HepG2 (cell line): ENCODE data around the gene CADM2.

Source experiments
- CBX2 ChIP-seq, 2 experiments: fragments of 200-600 bp in 1 of 2; sonication (generic); formaldehyde crosslinking in 1 of 2; IDR thresholded peaks; 2 replicates each; pipeline versions ENCODE4 v1.7.0 to v1.8.1; 2018 to 2022; ENCODE audit warnings: low read depth in 2 of 2, low read length in 1 of 2, mild to moderate bottlenecking in 1 of 2, missing genetic modification reagents in 1 of 2
- CTCF ChIP-seq: sonication (generic); formaldehyde crosslinking; IDR thresholded peaks from 2 replicates; pipeline ENCODE4 v1.5.0; 2020; ENCODE audit warnings: mild to moderate bottlenecking, missing genetic modification reagents, moderate library complexity
- DNMT3B ChIP-seq: conservative IDR thresholded peaks from 2 replicates; pipeline ENCODE4 v1.6.1; 2016; ENCODE audit warnings: missing biosample characterization, control low read depth
- NR1H2 ChIP-seq: sonication (generic); formaldehyde crosslinking; IDR thresholded peaks from 2 replicates; pipeline ENCODE4 v1.8.1; 2022; ENCODE audit warnings: low read depth, missing genetic modification reagents, borderline replicate concordance
- PBX2 ChIP-seq: IDR thresholded peaks from 2 replicates; pipeline ENCODE4 v1.6.1; 2016; ENCODE audit warnings: control low read depth
- PITX1 ChIP-seq: sonication (generic); formaldehyde crosslinking; IDR thresholded peaks from 2 replicates; pipeline ENCODE4 v1.5.1; 2020; ENCODE audit warnings: mild to moderate bottlenecking, missing genetic modification reagents
- POLR2A ChIP-seq, 2 experiments: IDR thresholded peaks; 2 replicates each; pipeline ENCODE4 v1.6.1; 2011; ENCODE audit warnings: low read depth in 2 of 2, low read length in 2 of 2, mild to moderate bottlenecking in 1 of 2, moderate library complexity in 1 of 2; ENCODE audit not compliant: insufficient read depth in 1 of 2
- RAD21 ChIP-seq: fragments of 450-650 bp; formaldehyde crosslinking; IDR thresholded peaks from 2 replicates; pipeline ENCODE4 v1.5.0; 2020; ENCODE audit warnings: mild to moderate bottlenecking
- ZFP91 ChIP-seq: sonication (generic); formaldehyde crosslinking; IDR thresholded peaks from 2 replicates; pipeline ENCODE4 v1.9.0; 2022; ENCODE audit warnings: missing genetic modification reagents, mild to moderate bottlenecking, borderline replicate concordance
- ZNF180 ChIP-seq: sonication (generic); formaldehyde crosslinking; IDR thresholded peaks from 2 replicates; pipeline ENCODE4 v1.4.0; 2020; ENCODE audit warnings: low read depth, missing genetic modification reagents, borderline replicate concordance
- TF ChIP-seq, protein P1 (sequence below): sonication (generic); formaldehyde crosslinking; IDR thresholded peaks from 2 replicates; pipeline ENCODE4 v1.4.0; 2020; ENCODE audit warnings: low read depth, mild to moderate bottlenecking, missing genetic modification reagents
- TF ChIP-seq, protein P2 (sequence below): sonication (generic); formaldehyde crosslinking; IDR thresholded peaks from 2 replicates; pipeline ENCODE4 v1.4.0; 2020; ENCODE audit warnings: mild to moderate bottlenecking, low read depth, missing genetic modification reagents

DNA sequence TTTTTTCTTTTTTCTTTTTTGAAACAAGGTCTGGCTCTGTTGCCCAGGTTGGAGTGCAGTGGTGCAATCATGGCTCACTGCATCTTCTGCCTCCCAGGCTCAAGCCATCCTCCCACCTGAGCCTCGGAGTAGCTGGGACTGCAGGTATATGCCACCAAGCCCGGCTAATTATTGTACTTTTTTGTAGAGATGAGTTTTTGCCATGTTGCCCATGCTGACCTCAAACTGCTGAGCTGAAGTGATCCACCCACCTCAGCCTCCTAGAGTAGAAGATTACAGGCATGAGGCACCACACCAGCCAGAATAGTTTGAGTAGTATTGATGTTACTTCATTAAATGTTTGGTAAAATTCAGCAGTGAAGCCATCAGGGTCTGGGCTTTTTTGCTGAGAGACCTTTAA lies 251.8 kb downstream of the CADM2 start:
- TF ChIP-seq CTCF, result no peak
- no peak for TF ChIP-seq PBX2 (CRISPR knock-in tag)
- no peak for TF ChIP-seq ZFP91
- no peak for TF ChIP-seq DNMT3B (CRISPR knock-in tag)
- TF ChIP-seq, protein P1, sequence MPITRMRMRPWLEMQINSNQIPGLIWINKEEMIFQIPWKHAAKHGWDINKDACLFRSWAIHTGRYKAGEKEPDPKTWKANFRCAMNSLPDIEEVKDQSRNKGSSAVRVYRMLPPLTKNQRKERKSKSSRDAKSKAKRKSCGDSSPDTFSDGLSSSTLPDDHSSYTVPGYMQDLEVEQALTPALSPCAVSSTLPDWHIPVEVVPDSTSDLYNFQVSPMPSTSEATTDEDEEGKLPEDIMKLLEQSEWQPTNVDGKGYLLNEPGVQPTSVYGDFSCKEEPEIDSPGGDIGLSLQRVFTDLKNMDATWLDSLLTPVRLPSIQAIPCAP (CRISPR knock-in tag), result no peak
- no peak for TF ChIP-seq ZNF180 (CRISPR knock-in tag)
- TF ChIP-seq PITX1 (CRISPR knock-in tag), result no peak
- TF ChIP-seq POLR2A (IDR thresholded peaks at IDR 0.05; ENCODE audit: insufficient read depth in 1 of 2, low read depth in 2 of 2, low read length in 2 of 2), result no peak
- no peak for TF ChIP-seq RAD21 (CRISPR knock-in tag)
- no peak for TF ChIP-seq CBX2 (IDR thresholded peaks at IDR 0.05; ENCODE audit: low read depth, low read length)
- TF ChIP-seq CBX2 (CRISPR knock-in tag; IDR thresholded peaks at IDR 0.05; ENCODE audit: low read depth), result no peak
- no peak for TF ChIP-seq NR1H2 (CRISPR knock-in tag)
- TF ChIP-seq, protein P2, sequence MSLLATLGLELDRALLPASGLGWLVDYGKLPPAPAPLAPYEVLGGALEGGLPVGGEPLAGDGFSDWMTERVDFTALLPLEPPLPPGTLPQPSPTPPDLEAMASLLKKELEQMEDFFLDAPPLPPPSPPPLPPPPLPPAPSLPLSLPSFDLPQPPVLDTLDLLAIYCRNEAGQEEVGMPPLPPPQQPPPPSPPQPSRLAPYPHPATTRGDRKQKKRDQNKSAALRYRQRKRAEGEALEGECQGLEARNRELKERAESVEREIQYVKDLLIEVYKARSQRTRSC, result no peak
